PFSK-1 (cell line): ENCODE measurements around the gene TMEM131.

Source experiments
- POLR2AphosphoS5 ChIP-seq: IDR thresholded peaks from 2 replicates; pipeline ENCODE4 v1.6.1; 2012; ENCODE audit warnings: low read depth, mild to moderate bottlenecking, control low read depth, low read length, moderate library complexity
- SIN3A ChIP-seq: IDR thresholded peaks from 2 replicates; pipeline ENCODE4 v1.6.1; 2012; ENCODE audit warnings: mild to moderate bottlenecking, low read length, moderate library complexity, borderline replicate concordance; ENCODE audit not compliant: insufficient read depth
- TAF1 ChIP-seq: IDR thresholded peaks from 2 replicates; pipeline ENCODE4 v1.6.1; 2012; ENCODE audit warnings: low read length, control low read depth, borderline replicate concordance; ENCODE audit not compliant: insufficient read depth
- TF ChIP-seq, protein P1 (sequence below), 2 experiments: IDR thresholded peaks; 2 replicates each; pipeline versions ENCODE4 v1.6.1 to v1.8.0; 2011 to 2012; ENCODE audit warnings: low read depth in 2 of 2, low read length in 2 of 2, control low read depth in 1 of 2, inconsistent platforms in 1 of 2, mild to moderate bottlenecking in 1 of 2, moderate library complexity in 1 of 2; ENCODE audit not compliant: insufficient read depth in 1 of 2

DNA sequence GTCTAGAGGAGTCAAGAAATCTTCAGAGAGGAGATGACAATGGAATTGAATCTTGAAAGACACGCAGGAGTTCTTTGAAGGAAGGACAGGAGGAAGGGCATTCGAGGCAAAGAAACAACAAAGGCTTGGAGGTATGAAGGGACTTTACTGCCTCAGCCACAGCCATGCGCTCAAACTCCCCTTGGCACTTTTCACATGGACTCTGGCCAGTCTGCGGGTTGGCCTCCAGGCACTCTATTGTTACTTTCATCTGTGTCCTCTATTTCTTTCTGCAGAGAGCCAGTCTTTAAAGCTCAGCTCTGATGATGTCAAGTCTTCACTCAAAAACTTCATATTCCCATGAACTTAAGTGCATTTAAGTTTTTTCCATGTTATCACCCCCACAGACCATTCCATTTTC lies 186.9 kb downstream of the TMEM131 start:
- TF ChIP-seq POLR2AphosphoS5: no peak
- TF ChIP-seq, protein P1, sequence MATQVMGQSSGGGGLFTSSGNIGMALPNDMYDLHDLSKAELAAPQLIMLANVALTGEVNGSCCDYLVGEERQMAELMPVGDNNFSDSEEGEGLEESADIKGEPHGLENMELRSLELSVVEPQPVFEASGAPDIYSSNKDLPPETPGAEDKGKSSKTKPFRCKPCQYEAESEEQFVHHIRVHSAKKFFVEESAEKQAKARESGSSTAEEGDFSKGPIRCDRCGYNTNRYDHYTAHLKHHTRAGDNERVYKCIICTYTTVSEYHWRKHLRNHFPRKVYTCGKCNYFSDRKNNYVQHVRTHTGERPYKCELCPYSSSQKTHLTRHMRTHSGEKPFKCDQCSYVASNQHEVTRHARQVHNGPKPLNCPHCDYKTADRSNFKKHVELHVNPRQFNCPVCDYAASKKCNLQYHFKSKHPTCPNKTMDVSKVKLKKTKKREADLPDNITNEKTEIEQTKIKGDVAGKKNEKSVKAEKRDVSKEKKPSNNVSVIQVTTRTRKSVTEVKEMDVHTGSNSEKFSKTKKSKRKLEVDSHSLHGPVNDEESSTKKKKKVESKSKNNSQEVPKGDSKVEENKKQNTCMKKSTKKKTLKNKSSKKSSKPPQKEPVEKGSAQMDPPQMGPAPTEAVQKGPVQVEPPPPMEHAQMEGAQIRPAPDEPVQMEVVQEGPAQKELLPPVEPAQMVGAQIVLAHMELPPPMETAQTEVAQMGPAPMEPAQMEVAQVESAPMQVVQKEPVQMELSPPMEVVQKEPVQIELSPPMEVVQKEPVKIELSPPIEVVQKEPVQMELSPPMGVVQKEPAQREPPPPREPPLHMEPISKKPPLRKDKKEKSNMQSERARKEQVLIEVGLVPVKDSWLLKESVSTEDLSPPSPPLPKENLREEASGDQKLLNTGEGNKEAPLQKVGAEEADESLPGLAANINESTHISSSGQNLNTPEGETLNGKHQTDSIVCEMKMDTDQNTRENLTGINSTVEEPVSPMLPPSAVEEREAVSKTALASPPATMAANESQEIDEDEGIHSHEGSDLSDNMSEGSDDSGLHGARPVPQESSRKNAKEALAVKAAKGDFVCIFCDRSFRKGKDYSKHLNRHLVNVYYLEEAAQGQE (IDR thresholded peaks at IDR 0.05; ENCODE audit: insufficient read depth in 1 of 2, low read depth in 2 of 2, low read length in 2 of 2): no peak
- TF ChIP-seq SIN3A: no peak
- no peak for TF ChIP-seq TAF1
